Ectodermal cell (in vitro differentiated cells): ENCODE measurements around the gene FDXACB1.

ENCODE experiments used
- H3K27ac ChIP-seq: 2 replicates; pipeline ENCODE4 v1.7.0; 2013; ENCODE audit warnings: mild to moderate bottlenecking, low read depth, low read length; ENCODE audit not compliant: insufficient read depth, poor library complexity, severe bottlenecking
- H3K27me3 ChIP-seq: 2 replicates; pipeline ENCODE4 v1.7.0; 2013; ENCODE audit warnings: mild to moderate bottlenecking, low read length; ENCODE audit not compliant: insufficient read depth, control insufficient read depth, poor library complexity, severe bottlenecking
- H3K36me3 ChIP-seq: one replicate; pipeline ENCODE4 v1.7.0; 2013; ENCODE audit warnings: low read length; ENCODE audit not compliant: control insufficient read depth, insufficient read depth
- H3K4me1 ChIP-seq: one replicate; pipeline ENCODE4 v1.7.0; 2013; ENCODE audit warnings: low read length; ENCODE audit not compliant: control insufficient read depth, insufficient read depth
- H3K4me3 ChIP-seq: 2 replicates; pipeline ENCODE4 v1.7.0; 2013; ENCODE audit warnings: low read depth, low read length, control low read depth; ENCODE audit not compliant: insufficient read depth
- H3K9me3 ChIP-seq: 2 replicates; pipeline ENCODE4 v1.7.0; 2013; ENCODE audit warnings: mild to moderate bottlenecking, low read length, moderate library complexity; ENCODE audit not compliant: control insufficient read depth
- WGBS, 2 experiments: methylation state at CpG; one replicate each; pipeline ENCODE4 v1.1.7; 2013; ENCODE audit warnings: missing lambda C conversion rate in 2 of 2; 5-methylcytosine and 5-hydroxymethylcytosine counted together

FDXACB1 gene

GRCh38 chr11:111846063-111846462, 32.9 kb downstream of the FDXACB1 start:
- Histone ChIP-seq H3K4me3 (no peak overlapping the region), H3K4me1 (peaks cover 10% of the 10 kb centered on the region), H3K36me3 (no peaks in the 10 kb centered on the region), H3K9me3 (no peaks in the 10 kb centered on the region), H3K27ac (no peak overlapping the region), H3K27me3 (no peaks in the 10 kb centered on the region)
- WGBS, 2 experiments: 94 to 100% methylated on average over 1 of the region's 2 CpGs

DNA sequence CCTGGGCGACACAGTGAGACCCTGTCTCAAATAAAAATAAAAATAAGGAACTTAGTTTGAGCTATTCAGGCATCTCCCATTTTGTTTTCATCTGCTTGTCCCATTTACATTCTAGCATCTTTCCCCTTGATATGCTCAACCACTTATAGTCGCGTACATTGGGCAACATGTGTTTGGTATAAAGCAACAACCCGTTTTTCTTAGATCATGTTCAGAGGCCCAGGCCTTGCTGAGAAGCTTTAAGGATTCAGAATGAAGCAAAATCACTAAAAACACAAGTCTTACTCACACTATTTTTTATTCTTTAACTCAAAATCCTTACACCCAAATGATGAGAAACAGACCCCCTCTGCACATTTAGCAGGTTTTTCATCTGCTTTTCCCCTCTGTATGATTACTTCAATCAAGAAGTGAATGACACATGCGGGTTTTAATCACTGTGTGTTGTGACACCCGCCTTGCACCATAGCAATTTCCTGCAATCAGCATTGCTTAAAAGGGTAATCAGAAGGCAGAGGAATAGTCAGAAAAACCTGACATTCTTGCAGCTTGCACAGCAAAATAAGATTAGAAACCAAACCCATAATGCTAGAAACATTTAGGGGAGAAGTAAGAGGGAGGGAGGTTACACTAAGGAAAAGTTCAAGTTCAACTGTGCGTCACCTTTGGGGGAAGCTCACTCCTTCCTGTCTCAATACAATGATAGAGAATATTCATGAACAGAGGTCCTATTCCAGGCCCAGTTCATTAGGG, 33.5 kb downstream of the FDXACB1 start:
- Histone ChIP-seq H3K36me3 (no peaks in the 10 kb centered on the region), H3K4me1 (peaks cover 15% of the 10 kb centered on the region), H3K27me3 (no peaks in the 10 kb centered on the region), H3K4me3 (no peak overlapping the region), H3K9me3 (no peaks in the 10 kb centered on the region), H3K27ac (no peak overlapping the region)
- WGBS, 2 experiments: 96 to 98% methylated on average over 7 of the region's 7 CpGs

DNA sequence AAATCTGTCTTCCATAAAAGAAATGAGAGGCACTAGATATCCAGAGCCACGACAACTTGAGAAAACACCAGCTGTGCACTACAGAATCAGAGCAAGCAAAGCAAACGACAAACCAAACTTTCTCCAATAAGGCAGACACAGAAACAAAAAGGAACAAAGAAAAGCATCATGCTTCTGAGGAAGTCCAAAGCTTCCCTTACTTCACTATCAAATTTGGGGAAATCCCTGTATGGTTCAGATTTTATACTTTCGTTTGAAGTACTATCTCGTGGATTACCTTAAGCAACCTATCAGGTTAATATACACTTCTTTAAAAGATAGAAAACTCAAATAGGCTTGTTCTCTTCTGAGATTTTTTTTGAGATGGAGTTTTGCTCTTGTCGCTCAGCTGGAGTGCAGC, 35.3 kb downstream of the FDXACB1 start:
- Histone ChIP-seq H3K27ac (no peak overlapping the region), H3K36me3 (no peaks in the 10 kb centered on the region), H3K4me3 (no peak overlapping the region), H3K4me1 (peaks cover 23% of the 10 kb centered on the region), H3K9me3 (no peaks in the 10 kb centered on the region), H3K27me3 (no peaks in the 10 kb centered on the region)
- WGBS, 2 experiments: 92 to 94% methylated on average over 4 to 5 of the region's 5 CpGs

DNA sequence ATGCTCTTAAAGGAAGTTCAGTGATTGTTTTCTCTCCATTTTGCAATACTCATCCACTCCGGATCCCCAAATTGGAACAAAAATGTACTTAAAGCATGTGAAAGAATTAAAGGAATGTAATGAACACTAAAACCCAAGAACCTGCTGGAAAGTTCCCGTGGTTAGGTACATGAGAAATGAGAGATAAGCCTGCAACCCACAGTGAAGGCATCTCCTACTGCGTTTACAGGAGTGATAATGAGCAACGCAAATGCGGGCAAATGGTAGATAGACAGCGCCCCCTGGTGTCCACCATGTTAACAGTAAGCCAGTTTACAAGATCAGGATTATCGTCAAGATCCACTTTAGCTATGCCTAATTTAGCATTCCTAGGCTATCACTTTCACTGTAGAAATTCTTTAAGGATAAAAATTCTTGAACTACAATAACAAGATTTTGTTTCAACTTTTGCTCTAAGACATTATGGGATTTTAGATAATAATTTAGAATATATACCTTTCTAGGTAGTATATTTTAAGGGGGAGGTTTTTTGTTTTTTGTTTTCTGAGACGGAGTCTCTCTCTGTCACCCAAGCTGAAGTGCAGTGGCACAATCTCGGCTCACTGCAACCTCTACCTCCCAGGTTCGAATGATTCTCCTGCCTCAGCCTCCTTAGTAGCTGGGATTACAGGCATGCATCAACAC, 37.5 kb downstream of the FDXACB1 start:
- H3K9me3 ChIP-seq: no peaks in the 10 kb centered on the region
- no peak overlapping the region for H3K27ac ChIP-seq
- 28 to 36% methylated on average over 9 to 10 of the region's 10 CpGs for WGBS, 2 experiments
- H3K4me3 ChIP-seq: no peak overlapping the region
- peaks cover 15% of the 10 kb centered on the region for H3K4me1 ChIP-seq
- H3K27me3 ChIP-seq: no peaks in the 10 kb centered on the region
- H3K36me3 ChIP-seq: no peaks in the 10 kb centered on the region

DNA sequence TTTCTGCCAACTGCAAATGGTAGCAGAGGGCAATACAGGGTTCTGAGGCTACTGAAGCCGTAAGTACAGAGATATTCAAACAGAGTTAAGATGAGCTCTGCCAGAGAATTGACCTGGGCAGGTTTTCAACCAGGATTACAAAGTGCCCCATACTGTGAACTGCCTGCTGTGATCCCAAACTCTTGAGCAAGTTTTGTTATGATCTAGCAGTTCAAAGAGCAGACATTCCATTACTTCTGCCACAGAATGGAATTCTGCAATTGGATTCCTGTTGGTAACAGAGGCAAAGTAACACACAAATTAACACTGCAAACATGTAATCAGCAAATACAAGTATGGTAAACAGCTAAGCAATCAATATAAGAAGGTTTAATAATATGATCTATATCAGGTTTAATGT, 38.8 kb downstream of the FDXACB1 start:
- H3K4me1 ChIP-seq: peaks cover 13% of the 10 kb centered on the region
- H3K36me3 ChIP-seq: no peaks in the 10 kb centered on the region
- no peaks in the 10 kb centered on the region for H3K27me3 ChIP-seq
- WGBS, 2 experiments: 20 to 26% methylated on average over 1 of the region's 1 CpG
- H3K4me3 ChIP-seq: no peak overlapping the region
- no peak overlapping the region for H3K27ac ChIP-seq
- H3K9me3 ChIP-seq: no peaks in the 10 kb centered on the region

GRCh38 chr11:111838054-111838453, 40.9 kb downstream of the FDXACB1 start:
- Histone ChIP-seq H3K4me1 (peaks cover 13% of the 10 kb centered on the region), H3K4me3 (no peak overlapping the region), H3K27me3 (no peaks in the 10 kb centered on the region), H3K36me3 (no peaks in the 10 kb centered on the region), H3K9me3 (no peaks in the 10 kb centered on the region), H3K27ac (no peak overlapping the region)
- WGBS, 2 experiments: 96 to 98% methylated on average over 5 of the region's 5 CpGs

GRCh38 chr11:111837366-111837891, 41.5 kb downstream of the FDXACB1 start:
- Histone ChIP-seq H3K4me1 (peaks cover 13% of the 10 kb centered on the region), H3K36me3 (no peaks in the 10 kb centered on the region), H3K27ac (no peak overlapping the region)

DNA sequence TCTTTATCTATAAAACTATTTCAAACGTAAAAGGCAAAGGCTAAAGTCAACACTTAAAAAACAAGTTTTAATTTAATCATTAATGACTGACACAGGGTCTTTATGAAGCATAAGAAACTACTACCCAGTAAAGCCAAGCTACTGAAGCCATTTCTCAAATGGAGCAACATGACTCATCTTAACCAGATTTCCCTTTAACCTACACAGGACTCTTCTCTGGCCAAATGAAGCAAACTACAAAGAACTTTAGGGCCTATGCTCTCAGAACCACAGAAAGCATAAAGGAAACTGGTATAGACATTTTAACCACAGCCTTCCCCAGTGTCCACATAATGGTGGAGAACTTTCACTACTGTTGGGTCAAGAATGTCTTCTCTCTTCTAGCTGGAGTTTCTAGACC, 42.2 kb downstream of the FDXACB1 start:
- Histone ChIP-seq H3K4me3 (no peak overlapping the region), H3K27ac (no peak overlapping the region), H3K36me3 (no peaks in the 10 kb centered on the region), H3K4me1 (peaks cover 13% of the 10 kb centered on the region), H3K27me3 (no peaks in the 10 kb centered on the region), H3K9me3 (no peaks in the 10 kb centered on the region)
- WGBS, 2 experiments: 91 to 100% methylated on average over 1 of the region's 1 CpG

More at GRCh38 chr11:111837366-111837891, 41.5 kb downstream of the FDXACB1 start:
- Histone ChIP-seq H3K9me3 (no peaks in the 10 kb centered on the region), H3K4me3 (no peak overlapping the region), H3K27me3 (no peaks in the 10 kb centered on the region)
- 95 to 96% methylated on average over 4 to 5 of the region's 5 CpGs for WGBS, 2 experiments

DNA sequence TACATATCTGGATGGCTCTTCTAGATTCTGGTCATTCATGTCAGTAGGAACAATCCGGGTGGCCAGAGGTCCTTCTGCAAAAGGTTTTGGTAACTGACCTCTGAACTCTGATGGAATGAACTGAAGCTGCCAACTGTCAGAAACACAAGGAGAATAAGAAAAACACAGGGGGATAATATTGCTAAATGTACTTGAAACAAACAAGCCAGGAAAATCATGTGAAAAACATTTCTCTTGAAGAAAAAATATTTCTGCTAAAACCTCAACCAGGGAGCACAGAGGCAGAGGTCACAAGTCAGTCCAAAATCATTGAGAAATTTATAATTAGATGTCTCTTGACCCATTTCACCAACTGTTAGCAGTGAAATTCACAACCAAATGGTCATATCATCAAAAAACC, 42.8 kb downstream of the FDXACB1 start:
- Histone ChIP-seq H3K36me3 (no peaks in the 10 kb centered on the region), H3K4me3 (no peak overlapping the region), H3K9me3 (no peaks in the 10 kb centered on the region), H3K4me1 (peaks cover 13% of the 10 kb centered on the region), H3K27me3 (no peaks in the 10 kb centered on the region), H3K27ac (no peak overlapping the region)
- 83 to 96% methylated on average over 1 of the region's 1 CpG for WGBS, 2 experiments

DNA sequence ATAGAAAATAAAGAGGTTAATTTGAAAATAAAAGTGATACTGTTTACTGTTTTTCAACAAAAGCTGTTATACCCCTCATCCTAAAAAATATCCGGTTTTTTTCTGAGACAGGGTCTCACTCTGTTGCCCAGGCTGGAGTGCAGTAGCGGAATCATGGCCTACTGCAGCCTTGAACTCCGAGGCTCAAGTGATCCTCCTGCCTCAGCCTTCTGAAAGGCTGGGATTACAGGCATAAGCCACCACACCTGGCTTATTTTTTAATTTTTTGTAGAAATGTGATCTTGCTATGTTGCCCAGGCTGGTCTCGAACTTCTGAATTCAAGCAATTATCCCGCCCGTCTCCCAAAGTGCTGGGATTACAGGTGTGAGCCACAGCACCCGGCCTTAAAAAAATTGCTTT, 43.3 kb downstream of the FDXACB1 start:
- Histone ChIP-seq H3K36me3 (no peaks in the 10 kb centered on the region), H3K4me1 (peaks cover 11% of the 10 kb centered on the region), H3K9me3 (no peaks in the 10 kb centered on the region), H3K4me3 (no peak overlapping the region), H3K27ac (no peak overlapping the region), H3K27me3 (no peaks in the 10 kb centered on the region)
- 92 to 93% methylated on average over 7 of the region's 7 CpGs for WGBS, 2 experiments
